HCT116 (cell line): Measurements from ENCODE around the gene ATOH8. TPM values are rescaled to one million over a fixed set of nuclear protein-coding genes. Genes with fewer than 3 reads are reported as not detected.

Source experiments
- ATAC-seq: fragments of 200-7000 bp; cut with Tn5 transposase; 2 replicates; pipeline ENCODE4 v1.9.1; 2020; ENCODE audit warnings: mild to moderate bottlenecking, moderate library complexity
- BruUV-seq: library from RNA; stranded (reverse); fragments of 400-500 nt; replicated peaks from 2 replicates; lab custom pipeline; 2021; lab: Mats Ljungman, UMichigan
- CTCF ChIA-PET: fragments of 300-600 bp; sonication (Branson Sonifier 250); formaldehyde crosslinking; loops from one replicate; lab custom pipeline; 2021; ENCODE audit warnings: antibody characterized with exemption; lab: Charles Lee
- POLR2A ChIA-PET: fragments of 300-600, 350-600 bp; sonication (Branson Sonifier 250); formaldehyde crosslinking; loops from one replicate; lab custom pipeline; 2021; ENCODE audit warnings: antibody characterized with exemption; lab: Charles Lee
- RAD21 ChIA-PET, 2 experiments: fragments of 300-600 bp; sonication (Branson Sonifier 250); formaldehyde crosslinking; loops; one replicate each; lab custom pipeline; 2023; ENCODE audit warnings: low total read pairs in 2 of 2; ENCODE audit not compliant: uncharacterized antibody in 2 of 2, unreplicated experiment in 2 of 2, low non-redundant PET in 1 of 2; lab: Charles Lee
- DNase-seq: peaks from one replicate; pipeline ENCODE4 v3.0.0-alpha.2; 2010; ENCODE audit warnings: low read depth, low spot score
- H2AFZ ChIP-seq: fragments of 200-600 bp; shearing (Covaris generic), sonication (generic); 2 replicates; pipeline ENCODE4 v1.6.1; 2017; ENCODE audit warnings: low read depth, mixed run types, mixed read lengths, antibody characterized with exemption, low read length; ENCODE audit not compliant: poor library complexity, severe bottlenecking
- H3K27ac ChIP-seq: 2 replicates; pipeline ENCODE4 v1.5.1; 2012; ENCODE audit warnings: low read depth, low read length
- H3K27me3 ChIP-seq: fragments of 200-600 bp; sonication (generic); 2 replicates; pipeline ENCODE4 v1.6.1; 2016; ENCODE audit warnings: mixed run types, low read length, mixed read lengths; ENCODE audit not compliant: insufficient read depth
- H3K36me3 ChIP-seq, 2 experiments: fragments of 200-500 bp in 1 of 2; fragments of 200-600 bp in 1 of 2; sonication (Bioruptor generic) in 1 of 2; sonication (generic) in 1 of 2; 2 replicates each; pipeline versions ENCODE4 v1.5.1 to v1.6.1; 2014 to 2016; ENCODE audit warnings: low read length in 2 of 2, inconsistent platforms in 1 of 2, mixed read lengths in 1 of 2, mixed run types in 1 of 2; ENCODE audit not compliant: insufficient read depth in 2 of 2, control insufficient read depth in 1 of 2
- H3K4me1 ChIP-seq, 2 experiments: fragments of 200-600 bp in 1 of 2; sonication (generic) in 1 of 2; 2 replicates each; pipeline versions ENCODE4 v1.5.1 to v1.6.1; 2012 to 2017; ENCODE audit warnings: low read length in 2 of 2, inconsistent platforms in 1 of 2, mild to moderate bottlenecking in 1 of 2, mixed read lengths in 1 of 2, mixed run types in 1 of 2, moderate library complexity in 1 of 2; ENCODE audit not compliant: insufficient read depth in 2 of 2, control insufficient read depth in 1 of 2
- H3K4me2 ChIP-seq: fragments of 200-600 bp; sonication (generic); 2 replicates; pipeline ENCODE4 v1.6.1; 2017; ENCODE audit warnings: mixed run types, low read length, mixed read lengths
- H3K4me3 ChIP-seq, 2 experiments: fragments of 200-600 bp in 1 of 2; sonication (generic) in 1 of 2; replicated peaks in 1 of 2; 2 replicates each; pipeline ENCODE4 v1.5.1; 2011 to 2016; ENCODE audit warnings: low read length in 2 of 2, control low read depth in 1 of 2, low read depth in 1 of 2, mild to moderate bottlenecking in 1 of 2, mixed read lengths in 1 of 2, mixed run types in 1 of 2
- H3K79me2 ChIP-seq: fragments of 200-600 bp; sonication (generic); 2 replicates; pipeline ENCODE4 v1.6.1; 2017; ENCODE audit warnings: mild to moderate bottlenecking, mixed run types, low read length, moderate library complexity, mixed read lengths; ENCODE audit not compliant: insufficient read depth
- H3K9ac ChIP-seq: fragments of 200-600 bp; sonication (generic); 2 replicates; pipeline ENCODE4 v1.6.1; 2016; ENCODE audit warnings: low read length, mixed read lengths
- H3K9me2 ChIP-seq: fragments of 200-600 bp; sonication (generic), shearing (Covaris generic); 2 replicates; pipeline ENCODE4 v1.6.1; 2017; ENCODE audit warnings: mixed run types, mild to moderate bottlenecking, moderate library complexity; ENCODE audit not compliant: insufficient read depth
- H3K9me3 ChIP-seq, 2 experiments: fragments of 200-500 bp in 1 of 2; fragments of 200-600 bp in 1 of 2; sonication (Bioruptor generic) in 1 of 2; sonication (generic) in 1 of 2; 2 replicates each; pipeline ENCODE4 v1.6.1; 2014 to 2017; ENCODE audit warnings: low read length in 2 of 2, mixed read lengths in 2 of 2, inconsistent platforms in 1 of 2, low read depth in 1 of 2, mild to moderate bottlenecking in 1 of 2, mixed run types in 1 of 2, moderate library complexity in 1 of 2; ENCODE audit not compliant: control insufficient read depth in 1 of 2, insufficient read depth in 1 of 2
- H4K20me1 ChIP-seq: fragments of 200-600 bp; sonication (generic), shearing (Covaris generic); 2 replicates; pipeline ENCODE4 v1.6.1; 2017; ENCODE audit warnings: mixed run types, mild to moderate bottlenecking, moderate library complexity; ENCODE audit not compliant: insufficient read depth
- CBX3 ChIP-seq: IDR thresholded peaks from 2 replicates; pipeline ENCODE4 v1.6.1; 2012; ENCODE audit warnings: low read depth
- CEBPB ChIP-seq: IDR thresholded peaks from 2 replicates; pipeline ENCODE4 v1.6.1; 2012; ENCODE audit warnings: low read depth
- CTCF ChIP-seq, 3 experiments: fragments of 200-600 bp in 1 of 3; sonication (generic) in 1 of 3; IDR thresholded peaks in 2 of 3; conservative IDR thresholded peaks in 1 of 3; 2 replicates each; pipeline ENCODE4 v1.5.1; 2012 to 2017; ENCODE audit warnings: low read depth in 2 of 3, low read length in 2 of 3, antibody characterized with exemption in 1 of 3, borderline replicate concordance in 1 of 3, control low read depth in 1 of 3, mild to moderate bottlenecking in 1 of 3, mixed read lengths in 1 of 3, mixed run types in 1 of 3, moderate library complexity in 1 of 3; ENCODE audit not compliant: insufficient read depth in 1 of 3
- EZH2 ChIP-seq: fragments of 200-600 bp; sonication (generic); IDR thresholded peaks from 2 replicates; pipeline ENCODE4 v1.6.1; 2017; ENCODE audit warnings: antibody characterized with exemption, mixed run types
- EZH2phosphoT487 ChIP-seq: fragments of 200-600 bp; IDR thresholded peaks from 2 replicates; pipeline ENCODE4 v1.6.1; 2018; ENCODE audit warnings: antibody characterized with exemption, borderline replicate concordance
- FOSL1 ChIP-seq: IDR thresholded peaks from 2 replicates; pipeline ENCODE4 v1.6.1; 2012; ENCODE audit warnings: low read depth
- JUND ChIP-seq: IDR thresholded peaks from 2 replicates; pipeline ENCODE4 v1.6.1; 2012
- MAX ChIP-seq: IDR thresholded peaks from 2 replicates; pipeline ENCODE4 v1.6.1; 2012
- POLR2A ChIP-seq: IDR thresholded peaks from 2 replicates; pipeline ENCODE4 v1.7.0; 2011; ENCODE audit warnings: borderline replicate concordance; ENCODE audit not compliant: insufficient read depth, insufficient read length; ENCODE audit errors: extremely low read depth
- POLR2AphosphoS5 ChIP-seq: IDR thresholded peaks from 2 replicates; pipeline ENCODE4 v1.6.1; 2011; ENCODE audit warnings: mild to moderate bottlenecking, low read depth, low read length, moderate library complexity
- REST ChIP-seq: IDR thresholded peaks from 2 replicates; pipeline ENCODE4 v1.6.1; 2012; ENCODE audit warnings: low read depth
- SIN3A ChIP-seq: IDR thresholded peaks from 2 replicates; pipeline ENCODE4 v1.6.1; 2012; ENCODE audit warnings: low read depth
- SP1 ChIP-seq: IDR thresholded peaks from 2 replicates; pipeline ENCODE4 v1.6.1; 2012; ENCODE audit warnings: low read depth
- SRF ChIP-seq: IDR thresholded peaks from 2 replicates; pipeline ENCODE4 v1.6.1; 2012; ENCODE audit warnings: low read depth
- TCF7L2 ChIP-seq: IDR thresholded peaks from 2 replicates; pipeline ENCODE4 v1.7.0; 2011; ENCODE audit warnings: borderline replicate concordance, inconsistent platforms; ENCODE audit not compliant: insufficient read depth, insufficient read length; ENCODE audit errors: extremely low read depth
- YY1 ChIP-seq: IDR thresholded peaks from 2 replicates; pipeline ENCODE4 v1.6.1; 2011; ENCODE audit warnings: low read length, low read depth, moderate library complexity, mild to moderate bottlenecking; ENCODE audit not compliant: insufficient replicate concordance; ENCODE audit errors: extremely low read depth
- ZBTB33 ChIP-seq: IDR thresholded peaks from 2 replicates; pipeline ENCODE4 v1.6.1; 2011; ENCODE audit warnings: mild to moderate bottlenecking, low read length, moderate library complexity; ENCODE audit not compliant: insufficient replicate concordance; ENCODE audit errors: extremely low read depth
- ZFX ChIP-seq: fragments of 450-650 bp; IDR thresholded peaks from 2 replicates; pipeline ENCODE4 v1.6.1; 2017
- ZNF274 ChIP-seq: fragments of 200-500 bp; sonication (Bioruptor generic); IDR thresholded peaks from 2 replicates; pipeline ENCODE4 v1.6.1; 2014; ENCODE audit warnings: mild to moderate bottlenecking, low read depth, low read length, inconsistent platforms
- intact Hi-C: fragments of 100-400 bp; cut with micrococcal nuclease; formaldehyde crosslinking; loops from 2 replicates; pipeline ENCODE4 v1.10.0; 2022
- total RNA-seq: library from RNA; stranded (reverse); gene quantifications from one replicate; pipeline ENCODE4 v1.2.1, GENCODE V29; 2021; ENCODE audit not compliant: unreplicated experiment

The ATOH8 gene
- total RNA-seq, 1 experiment from 2014 or later: 0.74 TPM

- TF ChIP-seq SRF (no peak), REST (no peak), SP1 (no peak), CTCF (IDR thresholded peaks at IDR 0.05 in 2 of 3, conservative IDR thresholded peaks at IDR 0.05 in 1 of 3; ENCODE audit: borderline replicate concordance in 1 of 3, insufficient read depth in 1 of 3, low read depth in 2 of 3, low read length in 2 of 3) (no peak), ZFX (no peak), ZNF274 (no peak), MAX (no peak), JUND (no peak), YY1 (no peak), FOSL1 (no peak), EZH2phosphoT487 (no peak), TCF7L2 (no peak), CBX3 (no peak), CEBPB (no peak), POLR2A (no peak), EZH2 (no peak), ZBTB33 (no peak), POLR2AphosphoS5 (no peak), SIN3A (no peak)
- CTCF ChIA-PET: no interaction called here
- Histone ChIP-seq H2AFZ (no peak overlapping the region), H3K9me3 (no peaks in the 10 kb centered on the region), H3K9me2 (no peaks in the 10 kb centered on the region), H3K27me3 (no peaks in the 10 kb centered on the region), H3K27ac (no peak overlapping the region), H3K4me1 (0 out of 4 replicates have a peak, but pooled peaks cover 0 to 4% of the 10 kb centered on the region in 2 experiments), H3K79me2 (no peaks in the 10 kb centered on the region), H3K36me3 (no peaks in the 10 kb centered on the region), H3K4me3 (no peak overlapping the region), H3K4me2 (no peak overlapping the region), H4K20me1 (no peaks in the 10 kb centered on the region), H3K9ac (no peak overlapping the region)
- no TSS peak for BruUV-seq
- intact Hi-C loops: no loop called here
- ATAC-seq (no peak), DNase-seq (no peak)
- RAD21 ChIA-PET: interaction anchor here in 1 of 2 experiments (0.6 kb wide), 1 partner anchor 19 kb away, joined by 3 read pairs; the partner anchor contains the start of gene ATOH8
- POLR2A ChIA-PET: no interaction called here
Measured at GRCh38 chr2:85734942-85735608, 18.7 kb upstream of the ATOH8 start.
